Left hindlimb (tissue), 1 donor: ENCODE measurements around the gene CENPW.

ENCODE experiments used
- DNase-seq: peaks from one replicate; pipeline ENCODE4 v3.0.0-alpha.2; 2018

Gene CENPW

DNA sequence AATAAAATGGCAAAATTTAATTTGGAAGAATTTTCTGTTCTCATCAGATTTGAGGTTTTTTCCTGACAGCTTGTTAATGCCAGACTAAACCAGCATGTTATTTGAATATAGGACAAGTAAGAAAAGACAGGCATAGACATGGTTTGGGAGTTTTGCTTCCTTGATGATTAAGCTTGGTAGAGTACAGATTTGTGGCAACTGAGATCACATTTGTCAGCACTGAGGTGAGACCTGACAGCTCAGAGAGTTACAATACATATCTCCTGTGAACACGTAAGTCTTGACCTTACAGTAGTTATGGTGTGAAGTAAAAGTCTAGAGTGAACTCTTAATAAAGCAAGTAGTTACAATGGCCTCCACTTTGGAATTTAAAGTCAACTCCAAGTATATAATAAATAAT is 34.5 kb downstream of the CENPW start:
- DNase-seq = no peak

DNA sequence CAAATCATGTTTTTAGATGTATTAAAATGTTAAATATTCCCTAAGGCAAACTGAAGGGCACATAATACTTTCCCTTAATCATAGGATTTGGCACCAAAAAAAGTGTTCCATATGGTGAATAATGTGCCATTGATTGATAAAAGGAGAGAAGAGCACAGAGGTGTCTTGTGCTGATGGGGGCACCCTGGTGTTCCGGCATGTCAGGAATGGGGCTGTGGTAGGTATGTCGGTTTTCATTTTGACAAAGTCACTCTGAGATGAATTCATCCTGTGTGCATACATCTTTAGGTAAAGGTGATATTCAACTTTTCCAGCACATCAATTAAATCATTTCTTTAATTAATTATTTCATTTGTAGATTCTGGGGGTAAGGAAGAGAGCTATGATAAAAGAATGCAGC is 36.8 kb downstream of the CENPW start:
- DNase-seq = no peak

DNA sequence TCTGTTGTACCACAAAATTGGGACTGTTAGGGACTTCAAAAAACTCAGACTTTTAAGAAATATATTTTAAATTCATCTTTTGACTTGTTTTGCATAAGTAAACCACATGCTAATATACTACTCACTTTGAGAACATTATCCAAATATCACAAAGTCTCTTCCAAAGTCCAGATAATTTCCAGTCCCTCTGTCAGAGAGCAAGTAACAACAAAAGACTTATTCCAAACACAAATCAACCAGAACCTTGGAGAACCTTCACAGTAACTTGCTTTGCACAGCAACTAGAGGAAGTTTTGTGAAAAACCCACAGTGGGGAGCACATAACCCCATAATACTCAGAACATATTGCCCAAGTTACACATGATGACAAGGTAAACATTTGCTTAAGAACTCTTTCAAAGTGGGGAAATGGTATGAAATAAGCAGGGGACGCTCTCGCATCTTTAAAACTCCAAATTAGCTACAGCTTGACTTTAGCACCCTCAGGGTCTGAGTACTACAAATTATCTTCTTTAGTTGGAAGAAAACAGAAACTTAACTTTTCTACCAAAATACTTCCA is 37.8 kb downstream of the CENPW start:
- DNase-seq = no peak

DNA sequence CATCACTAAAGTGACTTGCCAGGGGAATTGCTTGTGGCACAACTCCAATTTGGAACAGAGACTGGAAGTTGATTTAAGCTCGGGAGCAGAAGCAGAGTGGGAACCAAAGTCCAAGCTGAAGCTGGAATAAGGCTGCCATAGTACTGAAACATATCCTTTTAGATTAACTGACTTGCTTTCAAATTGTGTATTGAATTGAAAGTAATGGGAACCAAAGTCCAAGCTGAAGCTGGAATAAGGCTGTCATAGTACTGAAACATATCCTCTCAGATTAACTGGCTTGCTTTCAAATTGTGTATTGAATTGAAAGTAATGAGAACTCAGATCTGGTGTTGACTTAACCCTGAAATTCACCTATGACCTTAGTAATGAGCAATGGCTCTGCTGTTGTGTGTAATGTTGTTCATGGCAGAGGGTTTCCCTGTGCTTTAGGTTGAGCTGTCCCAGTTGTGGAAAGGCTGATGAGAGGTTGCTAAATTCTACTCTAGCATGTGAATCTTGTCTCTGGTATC is 40.2 kb downstream of the CENPW start:
- no peak for DNase-seq

DNA sequence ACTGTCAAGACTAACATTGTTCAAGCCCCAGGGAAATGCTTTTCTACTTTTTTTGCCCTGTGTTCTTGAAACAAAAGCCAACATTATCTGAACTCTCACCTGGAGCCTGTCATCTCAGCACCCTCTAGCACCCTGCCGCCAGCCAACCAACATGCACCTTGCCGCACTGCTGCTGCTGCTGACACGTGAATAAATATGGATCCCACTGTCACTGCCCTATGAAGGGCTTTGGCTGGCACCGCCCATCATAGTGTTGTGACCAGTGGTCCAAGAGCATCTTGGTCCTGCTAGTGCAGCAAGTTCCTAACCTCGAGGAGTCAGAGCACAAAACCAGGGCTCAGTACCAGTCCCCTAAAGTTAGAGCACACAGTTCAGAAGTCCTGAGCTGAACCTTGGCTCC is 41.6 kb downstream of the CENPW start:
- no peak for DNase-seq

- no peak for DNase-seq
Measured at GRCh38 chr6:126383203-126383602, 43.3 kb downstream of the CENPW start.

DNA sequence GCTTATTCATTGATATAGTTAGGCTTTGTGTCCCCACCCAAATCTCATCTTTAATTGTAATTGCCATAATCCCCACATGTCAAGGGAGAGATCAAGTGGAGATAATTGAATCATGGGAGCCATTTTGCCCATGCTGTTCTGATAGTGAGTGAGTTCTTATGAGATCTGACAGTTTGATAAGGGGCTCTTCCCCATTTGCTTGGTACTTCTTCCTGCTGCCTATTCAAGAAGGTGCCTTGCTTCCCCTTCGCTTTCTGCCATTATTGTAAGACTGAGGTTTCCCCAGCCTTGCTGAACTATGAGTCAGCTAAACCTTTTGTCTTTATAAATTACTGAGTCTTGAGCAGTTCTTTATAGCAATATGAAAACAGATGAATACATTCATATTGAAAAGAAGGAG is 45.6 kb downstream of the CENPW start:
- DNase-seq = no peak

DNA sequence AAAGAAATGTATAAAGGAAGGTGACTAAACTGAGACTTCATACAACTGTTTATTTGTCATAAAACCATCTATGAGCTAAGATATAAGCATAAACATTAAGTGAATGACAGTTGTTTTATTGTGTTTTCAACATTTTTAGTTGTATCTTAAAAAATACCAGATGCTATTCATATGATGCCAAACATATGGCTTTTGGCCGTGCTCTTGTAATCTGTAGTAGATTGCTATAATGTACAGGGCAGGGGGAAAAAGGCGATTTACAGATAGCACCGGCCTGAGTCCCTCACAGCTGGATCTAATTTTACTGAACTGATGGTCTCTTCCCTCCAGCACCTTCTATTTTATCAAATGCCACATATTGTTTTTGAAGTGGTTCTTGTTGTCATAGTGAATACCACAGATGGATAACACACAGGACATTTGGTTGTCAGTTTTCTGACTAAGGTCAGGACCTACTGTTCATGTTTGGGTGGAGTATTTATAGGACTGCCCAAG is 48.2 kb downstream of the CENPW start:
- DNase-seq = no peak

- no peak for DNase-seq
Measured at GRCh38 chr6:126396131-126396530, 56.2 kb downstream of the CENPW start.
